ENCODE data around the gene SPTBN1. TPM values are rescaled to one million over a fixed set of nuclear protein-coding genes. Genes with fewer than 3 reads are reported as not detected.
A peak's percentile ranks its signal among the peaks of the same experiment; 100 is the strongest.

Gene SPTBN1
- total RNA-seq, 1 donor from 2014 or later: 380 TPM

GRCh38 chr2:54630858-54631497, 174.9 kb downstream of the SPTBN1 start:
- DNase-seq (ENCODE audit: low spot score): peak; percentile 42

- DNase-seq (ENCODE audit: low spot score): no peak
Measured at GRCh38 chr2:54631755-54632154, 175.6 kb downstream of the SPTBN1 start.

- DNase-seq (ENCODE audit: low spot score): peak; percentile 34
Measured at GRCh38 chr2:54632733-54633692, 176.9 kb downstream of the SPTBN1 start.

GRCh38 chr2:54634021-54634420, 177.9 kb downstream of the SPTBN1 start:
- DNase-seq (ENCODE audit: low spot score): no peak

- no peak for DNase-seq (ENCODE audit: low spot score)
Measured at GRCh38 chr2:54634564-54635511, 178.7 kb downstream of the SPTBN1 start.

DNA sequence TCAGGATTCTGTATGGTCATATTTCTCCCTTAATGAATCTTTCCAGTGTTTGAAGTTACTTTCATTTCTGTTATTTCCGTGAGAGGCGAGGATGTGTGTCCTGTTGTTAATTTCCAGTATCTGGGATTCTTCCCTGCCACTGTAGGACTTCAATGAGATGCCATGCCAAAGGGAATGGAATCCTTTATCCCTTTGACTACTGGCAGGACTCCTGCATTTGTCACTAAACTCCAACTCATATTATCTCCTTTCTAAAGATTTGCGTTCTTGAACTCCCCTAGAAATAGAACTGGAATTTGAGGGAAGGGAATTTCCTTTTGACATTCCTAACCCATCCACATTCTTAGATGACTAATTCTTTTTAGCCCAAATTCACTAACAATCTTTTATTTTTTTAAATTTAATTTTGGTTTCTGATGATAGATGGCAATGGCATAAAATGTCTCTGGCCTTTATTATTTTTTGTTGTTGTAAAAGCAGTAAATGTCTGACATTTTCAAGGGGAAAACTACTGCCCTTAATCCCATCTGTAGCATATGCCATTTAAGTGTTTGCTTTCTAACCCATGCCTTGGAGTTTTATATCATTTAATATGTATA, 179.5 kb downstream of the SPTBN1 start:
- DNase-seq (ENCODE audit: low spot score): no peak

DNA sequence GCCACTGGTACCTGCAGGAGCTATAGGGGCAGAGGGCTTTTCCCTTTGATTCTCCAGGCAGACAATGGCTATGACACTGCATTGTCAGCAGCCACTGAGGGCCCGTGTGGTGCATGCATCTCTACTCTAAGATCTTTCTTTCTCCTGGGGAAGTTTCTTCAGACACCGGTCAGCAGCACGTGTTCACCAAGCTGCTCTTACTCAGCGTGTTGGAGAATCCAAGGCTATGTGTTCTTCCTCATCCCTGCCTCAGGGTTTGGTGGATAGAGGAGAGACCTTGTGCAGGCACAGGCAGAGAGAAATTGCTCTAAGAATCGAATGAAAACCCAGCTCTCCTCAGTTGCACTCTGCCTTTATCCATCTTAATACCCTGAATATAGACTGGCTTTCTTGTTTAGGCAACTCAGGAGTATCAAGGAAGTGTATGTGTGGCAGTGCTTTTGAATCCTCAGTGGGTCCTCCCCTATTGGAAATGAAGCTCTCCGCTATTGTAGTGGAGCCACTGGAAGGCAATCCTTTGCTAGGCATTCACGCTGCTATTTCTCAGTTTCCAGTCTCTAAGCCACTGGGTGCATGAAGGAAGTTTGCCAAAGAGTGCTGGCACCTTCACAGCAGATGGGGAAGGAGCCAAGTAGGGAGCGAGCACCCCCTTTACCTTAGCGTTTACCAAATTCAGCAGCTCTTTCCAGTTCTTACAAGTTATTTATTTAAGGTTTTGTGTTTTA, 180.4 kb downstream of the SPTBN1 start:
- DNase-seq (ENCODE audit: low spot score): peak; percentile 38

DNA sequence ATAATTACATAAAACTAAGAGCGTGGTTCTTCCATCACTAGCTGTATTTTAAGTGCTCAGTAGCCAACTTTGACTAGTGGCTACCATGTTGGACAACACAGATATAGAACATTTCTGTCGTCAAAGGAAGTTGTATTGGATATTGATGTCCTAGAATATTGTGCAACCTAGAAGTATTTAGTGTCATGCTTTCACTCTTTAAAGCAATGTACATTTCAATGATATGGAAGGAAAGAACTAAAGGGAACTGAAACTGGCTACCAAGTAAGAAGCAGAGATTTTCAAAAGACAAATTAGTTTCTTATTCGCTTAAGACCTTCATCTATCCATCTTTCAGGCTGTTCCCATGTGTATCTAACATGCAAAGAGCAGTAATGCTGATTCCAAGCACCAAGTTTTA, 182.0 kb downstream of the SPTBN1 start:
- no peak for DNase-seq (ENCODE audit: low spot score)

GRCh38 chr2:54638774-54639187, 182.7 kb downstream of the SPTBN1 start:
- DNase-seq (ENCODE audit: low spot score): peak; percentile 12

- DNase-seq (ENCODE audit: low spot score): peak; percentile 10
Measured at GRCh38 chr2:54639609-54640008, 183.5 kb downstream of the SPTBN1 start.

- DNase-seq (ENCODE audit: low spot score): no peak
Measured at GRCh38 chr2:54640834-54641540, 184.9 kb downstream of the SPTBN1 start.

DNA sequence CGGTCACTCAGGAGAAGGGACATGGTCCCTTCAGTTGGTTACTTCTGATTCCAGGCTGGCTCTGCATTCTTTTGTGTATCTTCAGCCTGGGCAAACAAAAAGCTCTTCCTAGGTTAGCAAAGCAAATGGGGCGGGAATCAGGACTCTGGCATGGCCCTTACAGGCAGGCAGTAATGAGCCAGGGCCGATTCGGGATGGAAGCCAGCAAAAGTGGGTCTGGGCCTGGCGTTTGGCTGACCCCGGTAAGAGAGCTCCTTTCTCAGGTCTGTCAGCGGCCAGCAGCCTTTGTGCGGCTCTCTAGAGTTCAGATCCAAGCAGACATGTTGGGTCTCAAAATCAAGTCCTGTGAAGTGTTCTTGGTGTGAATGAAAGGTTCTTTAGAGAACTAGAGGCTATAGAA, 185.9 kb downstream of the SPTBN1 start:
- DNase-seq (ENCODE audit: low spot score): no peak

DNA sequence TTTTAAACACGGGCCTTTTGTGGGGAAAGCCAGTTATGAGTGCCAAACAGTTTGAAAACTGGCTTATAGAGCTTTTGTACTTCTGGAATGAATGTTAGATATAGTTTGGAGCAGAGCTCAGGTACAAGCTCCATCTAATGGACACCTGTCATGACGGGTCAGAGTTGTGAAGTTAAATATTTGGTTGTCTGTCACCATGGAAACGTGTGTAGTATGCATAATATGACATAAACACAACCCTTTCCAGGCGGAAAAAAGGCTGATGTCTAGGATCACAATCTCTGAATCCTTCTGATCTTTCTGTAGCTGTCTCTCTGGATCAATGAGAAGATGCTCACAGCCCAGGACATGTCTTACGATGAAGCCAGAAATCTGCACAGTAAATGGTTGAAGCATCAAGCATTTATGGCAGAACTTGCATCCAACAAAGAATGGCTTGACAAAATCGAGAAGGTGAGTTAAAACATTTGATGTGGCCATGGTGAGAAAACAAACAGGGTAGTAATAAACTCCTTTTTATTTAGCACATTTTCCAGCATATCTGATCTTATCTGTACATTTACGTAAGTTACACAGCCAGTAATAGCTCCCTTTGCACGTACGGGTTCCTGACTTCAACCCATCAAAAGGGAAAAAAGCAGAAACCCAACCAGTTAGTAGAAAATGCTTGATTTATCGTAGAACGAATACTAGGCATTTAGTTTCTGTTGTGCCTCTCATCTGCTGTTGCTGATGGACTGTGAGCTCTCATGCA, 186.7 kb downstream of the SPTBN1 start:
- DNase-seq (ENCODE audit: low spot score): no peak

DNA sequence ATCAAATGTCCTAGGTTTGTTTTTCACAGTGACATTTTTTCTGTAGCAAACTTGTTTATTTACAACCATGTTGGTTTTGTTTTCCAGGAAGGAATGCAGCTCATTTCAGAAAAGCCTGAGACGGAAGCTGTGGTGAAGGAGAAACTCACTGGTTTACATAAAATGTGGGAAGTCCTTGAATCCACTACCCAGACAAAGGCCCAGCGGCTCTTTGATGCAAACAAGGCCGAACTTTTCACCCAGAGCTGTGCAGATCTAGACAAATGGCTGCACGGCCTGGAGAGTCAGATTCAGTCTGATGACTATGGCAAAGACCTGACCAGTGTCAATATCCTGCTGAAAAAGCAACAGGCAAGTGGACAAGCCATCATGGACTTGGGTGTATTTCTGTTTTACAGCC, 188.1 kb downstream of the SPTBN1 start:
- no peak for DNase-seq (ENCODE audit: low spot score)

GRCh38 chr2:54646170-54646927, 190.2 kb downstream of the SPTBN1 start:
- DNase-seq (ENCODE audit: low spot score): no peak

- no peak for DNase-seq (ENCODE audit: low spot score)
Measured at GRCh38 chr2:54648256-54648655, 192.1 kb downstream of the SPTBN1 start.

GRCh38 chr2:54649191-54649590, 193.1 kb downstream of the SPTBN1 start:
- no peak for DNase-seq (ENCODE audit: low spot score)

DNA sequence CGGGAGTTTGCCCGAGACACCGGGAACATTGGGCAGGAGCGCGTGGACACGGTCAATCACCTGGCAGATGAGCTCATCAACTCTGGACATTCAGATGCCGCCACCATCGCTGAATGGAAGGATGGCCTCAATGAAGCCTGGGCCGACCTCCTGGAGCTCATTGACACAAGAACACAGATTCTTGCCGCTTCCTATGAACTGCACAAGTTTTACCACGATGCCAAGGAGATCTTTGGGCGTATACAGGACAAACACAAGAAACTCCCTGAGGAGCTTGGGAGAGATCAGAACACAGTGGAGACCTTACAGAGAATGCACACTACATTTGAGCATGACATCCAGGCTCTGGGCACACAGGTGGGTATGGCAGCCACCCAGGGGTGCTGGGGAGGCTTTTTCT, 193.5 kb downstream of the SPTBN1 start:
- no peak for DNase-seq (ENCODE audit: low spot score)

DNA sequence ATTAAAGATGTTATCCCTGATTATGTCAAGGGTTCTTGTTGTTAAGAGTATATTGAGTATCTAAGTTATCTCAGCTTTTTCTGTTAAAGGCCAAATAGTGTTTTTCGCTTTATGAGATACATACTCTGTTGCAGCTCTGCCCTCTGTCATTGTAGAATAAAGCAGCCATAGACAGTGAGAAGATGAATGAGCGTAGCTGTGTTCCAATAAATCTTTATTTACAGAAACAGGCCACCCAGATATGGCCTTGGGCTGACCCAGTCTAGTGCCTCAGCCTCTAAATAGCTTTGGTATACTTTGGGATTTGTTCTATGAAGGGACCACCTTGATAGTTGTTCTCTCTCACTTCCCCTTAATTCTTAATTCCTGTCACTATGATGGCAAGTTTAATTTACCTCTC, 194.5 kb downstream of the SPTBN1 start:
- DNase-seq (ENCODE audit: low spot score): no peak
